B cell (primary cell): Measurements from ENCODE around the gene OSBPL5. TPM values are rescaled to one million over a fixed set of nuclear protein-coding genes. Genes with fewer than 3 reads are reported as not detected.

Experiments
- ATAC-seq: fragments of 200-7000 bp; cut with Tn5 transposase; one replicate; pipeline ENCODE4 v1.10.0; 2021; ENCODE audit warnings: low read depth, mild to moderate bottlenecking, moderate number of reproducible peaks, moderate library complexity
- CTCF ChIA-PET: fragments of 350-600 bp; sonication (Branson Sonifier 250); formaldehyde crosslinking; loops from one replicate; lab custom pipeline; 2021; ENCODE audit warnings: antibody characterized with exemption, inconsistent platforms; lab: Charles Lee
- POLR2A ChIA-PET: fragments of 350-600 bp; sonication (Branson Sonifier 250); formaldehyde crosslinking; loops from one replicate; lab custom pipeline; 2021; ENCODE audit warnings: antibody characterized with exemption; lab: Charles Lee
- DNase-seq: peaks from one replicate; pipeline ENCODE4 v3.0.0; 2013
- H2AFZ ChIP-seq: 2 replicates; pipeline ENCODE4 v1.6.1; 2012; ENCODE audit warnings: mild to moderate bottlenecking, low read depth, low read length; ENCODE audit not compliant: insufficient read depth, poor library complexity, severe bottlenecking
- H3K27ac ChIP-seq, 2 donors: 1 replicate in 1 of 2; 2 replicates in 1 of 2; pipeline ENCODE4 v1.5.1; 2012 to 2013; ENCODE audit warnings: low read length in 2 of 2, mild to moderate bottlenecking in 2 of 2, moderate library complexity in 1 of 2
- H3K27me3 ChIP-seq, 4 experiments: fragments of 200-600 bp in 1 of 4; sonication (generic) in 1 of 4; replicated peaks in 1 of 4; 1 replicate in 2 of 4; 2 replicates in 2 of 4; pipeline versions ENCODE4 v1.6.1 to v1.7.0; 2013 to 2016; ENCODE audit warnings: low read length in 3 of 4, mild to moderate bottlenecking in 2 of 4, mixed read lengths in 1 of 4, moderate library complexity in 1 of 4; ENCODE audit not compliant: insufficient read depth in 4 of 4, control insufficient read depth in 3 of 4; ENCODE audit errors: control extremely low read depth in 1 of 4
- H3K36me3 ChIP-seq, 2 experiments: replicated peaks in 1 of 2; 1 replicate in 1 of 2; 2 replicates in 1 of 2; pipeline versions ENCODE4 v1.6.1 to v1.7.1; 2013; ENCODE audit warnings: low read length in 1 of 2; ENCODE audit not compliant: insufficient read depth in 2 of 2, control insufficient read depth in 1 of 2; ENCODE audit errors: control extremely low read depth in 1 of 2, extremely low read depth in 1 of 2
- H3K4me1 ChIP-seq, 2 donors: fragments of 200-600 bp in 1 of 2; sonication (generic) in 1 of 2; 1 replicate in 1 of 2; 2 replicates in 1 of 2; pipeline versions ENCODE4 v1.5.1 to v1.6.1; 2013 to 2017; ENCODE audit warnings: low read length in 2 of 2; ENCODE audit not compliant: control insufficient read depth in 2 of 2, insufficient read depth in 2 of 2
- H3K4me2 ChIP-seq: replicated peaks from 2 replicates; pipeline ENCODE3; 2012; ENCODE audit warnings: mild to moderate bottlenecking, low read depth, low read length; ENCODE audit not compliant: poor library complexity, severe bottlenecking
- H3K4me3 ChIP-seq, 5 experiments: fragments of 200-600 bp in 1 of 5; sonication (generic) in 1 of 5; 1 replicate in 3 of 5; 2 replicates in 2 of 5; pipeline versions ENCODE4 v1.5.1 to v1.7.0; 2011 to 2016; ENCODE audit warnings: low read length in 4 of 5, mild to moderate bottlenecking in 4 of 5, low read depth in 2 of 5, control low read depth in 1 of 5, moderate library complexity in 1 of 5; ENCODE audit not compliant: insufficient read depth in 1 of 5; ENCODE audit errors: control extremely low read depth in 1 of 5, extremely low read depth in 1 of 5
- H3K79me2 ChIP-seq: fragments of 200-600 bp; sonication (generic); one replicate; pipeline ENCODE4 v1.6.0; 2016; ENCODE audit warnings: low read length; ENCODE audit not compliant: control insufficient read depth, insufficient read depth
- H3K9ac ChIP-seq: fragments of 200-600 bp; sonication (generic); 2 replicates; pipeline ENCODE4 v1.6.1; 2017; ENCODE audit warnings: mild to moderate bottlenecking, low read length, moderate library complexity
- H3K9me3 ChIP-seq, 3 donors: one replicate each; pipeline versions ENCODE4 v1.6.1 to v1.7.1; 2013; ENCODE audit warnings: low read length in 2 of 3; ENCODE audit not compliant: control insufficient read depth in 2 of 3, insufficient read depth in 1 of 3; ENCODE audit errors: control extremely low read depth in 1 of 3
- H4K20me1 ChIP-seq: 2 replicates; pipeline ENCODE4 v1.6.0; 2012; ENCODE audit warnings: mild to moderate bottlenecking, low read length; ENCODE audit not compliant: insufficient read depth, control insufficient read depth, poor library complexity, severe bottlenecking
- H3K27ac Mint-ChIP-seq: one replicate; pipeline ENCODE4 v1.8.0; 2021; ENCODE audit warnings: mixed read lengths
- H3K27me3 Mint-ChIP-seq: one replicate; pipeline ENCODE4 v1.8.0; 2021; ENCODE audit warnings: mixed read lengths
- H3K4me1 Mint-ChIP-seq: one replicate; pipeline ENCODE4 v1.8.0; 2021; ENCODE audit warnings: mixed read lengths
- H3K4me3 Mint-ChIP-seq: one replicate; pipeline ENCODE4 v1.8.0; 2021; ENCODE audit warnings: mixed read lengths
- H3K9me3 Mint-ChIP-seq: one replicate; pipeline ENCODE4 v1.8.0; 2022; ENCODE audit warnings: mixed read lengths; ENCODE audit not compliant: insufficient read depth
- EZH2 ChIP-seq: IDR thresholded peaks from 2 replicates; pipeline ENCODE4 v1.6.1; 2012; ENCODE audit warnings: borderline replicate concordance, low read depth, mild to moderate bottlenecking, moderate library complexity, low read length; ENCODE audit not compliant: insufficient read depth, poor library complexity, severe bottlenecking
- WGBS: methylation state at CpG from one replicate; pipeline ENCODE4 v1.1.5; 2013; ENCODE audit warnings: missing lambda C conversion rate; ENCODE audit not compliant: insufficient coverage; 5-methylcytosine and 5-hydroxymethylcytosine counted together
- intact Hi-C: fragments of 100-400 bp; cut with micrococcal nuclease; formaldehyde crosslinking; loops from one replicate; pipeline ENCODE4 v1.10.0; 2022
- polyA plus RNA-seq: library from polyadenylated mRNA; depleted of rRNA; stranded (reverse); fragments of >200 nt; gene quantifications from 2 replicates; pipeline ENCODE4 v1.2.3, GENCODE V29; 2012
- total RNA-seq, 2 donors: library from RNA; stranded (reverse); fragments of 120-200 nt in 1 of 2; gene quantifications; 1 replicate in 1 of 2; 2 replicates in 1 of 2; pipeline versions ENCODE4 v1.2.3 to v1.2.4, GENCODE V29; 2013 to 2022
- TF ChIP-seq, protein P1 (sequence below): fragments of 200-600 bp; IDR thresholded peaks from one replicate; pipeline ENCODE4 v1.8.0; 2022; ENCODE audit warnings: antibody characterized with exemption, mild to moderate bottlenecking

The OSBPL5 gene
- total and polyA plus RNA-seq, 2 donors (not counting 1 experiment from before 2014, with no cell fraction given): 0.15 to 1.2 TPM

DNA sequence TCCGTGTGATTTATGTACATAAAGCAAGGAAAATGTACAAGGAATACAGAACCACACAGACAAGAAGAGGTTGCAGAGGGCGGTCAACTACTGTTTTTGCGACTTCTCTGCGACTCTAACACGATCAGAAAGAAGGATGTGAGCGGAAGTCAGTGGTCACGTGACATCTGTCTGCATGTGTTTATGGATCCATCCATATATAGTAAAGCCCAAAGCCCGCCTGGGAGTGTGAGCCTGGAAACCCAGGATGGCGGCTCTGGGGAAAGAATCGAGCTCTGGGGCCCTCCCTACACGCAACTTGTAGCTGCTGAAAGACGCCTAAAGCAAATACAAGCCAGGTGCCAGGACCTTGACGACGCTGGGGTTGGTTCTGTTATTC lies 8.8 kb downstream of the OSBPL5 start:
- intact Hi-C loops: no loop called here
- Histone ChIP-seq H2AFZ (no peak overlapping the region), H4K20me1 (no peaks in the 10 kb centered on the region), H3K27ac (no peak overlapping the region), H3K36me3 (no peaks in the 10 kb centered on the region), H3K9me3 (peaks cover 0 to 7% (median 0%) of the 10 kb centered on the region in 3 donors), H3K27me3 (peaks cover 0 to 2% (median 0%) of the 10 kb centered on the region in 4 experiments), H3K4me3 (no peak overlapping the region), H3K79me2 (no peaks in the 10 kb centered on the region), H3K9ac (no peak overlapping the region), H3K4me1 (peaks cover 0 to 3% of the 10 kb centered on the region in 2 donors), H3K4me2 (no peak overlapping the region)
- ATAC-seq (no peak), DNase-seq (no peak)
- no peaks in the 10 kb centered on the region for H3K9me3 Mint-ChIP-seq
- H3K4me1 Mint-ChIP-seq: peaks cover 4% of the 10 kb centered on the region
- H3K4me3 Mint-ChIP-seq: no peak overlapping the region
- WGBS: 96% methylated on average over 12 of the region's 14 CpGs
- H3K27ac Mint-ChIP-seq: no peak overlapping the region
- TF ChIP-seq, protein P1, sequence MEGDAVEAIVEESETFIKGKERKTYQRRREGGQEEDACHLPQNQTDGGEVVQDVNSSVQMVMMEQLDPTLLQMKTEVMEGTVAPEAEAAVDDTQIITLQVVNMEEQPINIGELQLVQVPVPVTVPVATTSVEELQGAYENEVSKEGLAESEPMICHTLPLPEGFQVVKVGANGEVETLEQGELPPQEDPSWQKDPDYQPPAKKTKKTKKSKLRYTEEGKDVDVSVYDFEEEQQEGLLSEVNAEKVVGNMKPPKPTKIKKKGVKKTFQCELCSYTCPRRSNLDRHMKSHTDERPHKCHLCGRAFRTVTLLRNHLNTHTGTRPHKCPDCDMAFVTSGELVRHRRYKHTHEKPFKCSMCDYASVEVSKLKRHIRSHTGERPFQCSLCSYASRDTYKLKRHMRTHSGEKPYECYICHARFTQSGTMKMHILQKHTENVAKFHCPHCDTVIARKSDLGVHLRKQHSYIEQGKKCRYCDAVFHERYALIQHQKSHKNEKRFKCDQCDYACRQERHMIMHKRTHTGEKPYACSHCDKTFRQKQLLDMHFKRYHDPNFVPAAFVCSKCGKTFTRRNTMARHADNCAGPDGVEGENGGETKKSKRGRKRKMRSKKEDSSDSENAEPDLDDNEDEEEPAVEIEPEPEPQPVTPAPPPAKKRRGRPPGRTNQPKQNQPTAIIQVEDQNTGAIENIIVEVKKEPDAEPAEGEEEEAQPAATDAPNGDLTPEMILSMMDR: no peak
- no peak for TF ChIP-seq EZH2
- peaks cover 7% of the 10 kb centered on the region for H3K27me3 Mint-ChIP-seq
- ChIA-PET POLR2A (no interaction called here), CTCF (no interaction called here)

DNA sequence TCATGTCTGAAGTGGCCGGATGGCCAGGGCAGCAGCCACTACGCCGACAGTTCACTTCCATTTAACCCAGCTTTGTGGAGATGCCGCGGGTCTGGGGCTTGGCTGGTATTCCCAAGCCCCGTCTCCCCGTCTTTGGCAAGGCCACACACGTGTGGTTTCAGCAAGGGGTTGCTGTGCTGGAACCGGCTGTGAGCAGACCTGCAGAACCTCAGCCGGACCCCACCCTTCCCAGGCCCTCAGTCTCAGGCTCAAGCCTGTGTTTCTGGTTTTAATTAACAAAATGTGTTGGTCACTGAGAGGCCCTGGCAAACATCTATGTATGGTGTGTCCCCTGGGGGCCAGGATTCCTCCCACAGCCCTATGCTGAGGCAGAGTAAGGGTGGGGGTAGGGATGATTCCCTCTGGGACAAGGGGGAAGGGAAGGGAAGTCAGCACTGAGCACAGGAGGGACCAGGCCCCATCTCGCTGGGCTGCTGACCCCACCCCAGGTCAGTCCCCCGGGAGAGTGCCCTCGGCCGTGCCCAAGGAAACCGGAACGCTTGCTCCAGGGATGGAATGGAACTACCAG lies 9.3 kb downstream of the OSBPL5 start:
- no peak overlapping the region for H3K9ac ChIP-seq
- H3K79me2 ChIP-seq: no peaks in the 10 kb centered on the region
- intact Hi-C loops: no loop called here

More for the DNA sequence above, 9.3 kb downstream of the OSBPL5 start:
- H3K27me3 Mint-ChIP-seq: peaks cover 3% of the 10 kb centered on the region
- no peak overlapping the region for H3K27ac Mint-ChIP-seq
- H3K4me1 Mint-ChIP-seq: peaks cover 2% of the 10 kb centered on the region
- Histone ChIP-seq H4K20me1 (no peaks in the 10 kb centered on the region), H3K27ac (no peak overlapping the region), H3K4me3 (no peak overlapping the region), H3K36me3 (no peaks in the 10 kb centered on the region), H3K4me1 (peaks cover 0 to 3% of the 10 kb centered on the region in 2 donors), H3K27me3 (no peaks in the 10 kb centered on the region), H3K4me2 (no peak overlapping the region), H3K9me3 (peaks cover 0 to 7% (median 0%) of the 10 kb centered on the region in 3 donors), H2AFZ (no peak overlapping the region)
- ATAC-seq: no peak
- POLR2A ChIA-PET: no interaction called here
- TF ChIP-seq, protein P1: no peak
- TF ChIP-seq EZH2: no peak
- CTCF ChIA-PET: no interaction called here
- DNase-seq: no peak
- WGBS: 96% methylated on average over 13 of the region's 16 CpGs
- H3K4me3 Mint-ChIP-seq: no peak overlapping the region
- no peaks in the 10 kb centered on the region for H3K9me3 Mint-ChIP-seq
